DOHH2 (cell line): Measurements from ENCODE around the gene SMIM10L2A.

Experiments
- CTCF ChIP-seq: fragments of 200-600 bp; sonication (generic); IDR thresholded peaks from one replicate; pipeline ENCODE4 v1.5.1; 2014; ENCODE audit warnings: antibody characterized with exemption, mild to moderate bottlenecking, low read depth, low read length; ENCODE audit not compliant: poor library complexity, severe bottlenecking
- EZH2phosphoT487 ChIP-seq: fragments of 200-600 bp; sonication (generic); IDR thresholded peaks from 2 replicates; pipeline ENCODE4 v1.6.1; 2017; ENCODE audit warnings: borderline replicate concordance, mild to moderate bottlenecking, antibody characterized with exemption, low read length, moderate library complexity, mixed read lengths

DNA sequence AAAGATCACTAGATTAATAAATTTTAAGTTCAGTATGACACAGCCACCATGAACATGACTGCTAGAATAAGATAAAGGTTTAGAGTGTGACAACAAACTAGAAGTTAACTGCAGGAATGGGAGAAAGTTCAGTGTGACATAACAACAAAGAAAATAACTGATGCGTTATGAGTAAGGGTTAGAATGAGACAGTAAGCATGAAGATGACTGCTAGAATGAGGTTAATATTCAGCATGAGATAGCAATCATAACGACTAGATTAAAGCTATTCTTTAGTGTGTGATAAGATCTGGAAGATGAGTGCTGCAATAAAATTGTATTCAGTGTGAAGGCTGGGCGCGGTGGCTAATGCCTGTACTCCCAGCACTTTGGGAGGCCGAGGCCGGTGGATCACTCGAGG, 48.4 kb upstream of the SMIM10L2A start:
- no peak for TF ChIP-seq CTCF
- no peak for TF ChIP-seq EZH2phosphoT487
